HCT116 (cell line): ENCODE measurements around the gene FBP1.

Source experiments
- ATF3 ChIP-seq: IDR thresholded peaks from 2 replicates; pipeline ENCODE4 v1.6.1; 2012
- CTCF ChIP-seq, 3 experiments: fragments of 200-600 bp in 1 of 3; sonication (generic) in 1 of 3; IDR thresholded peaks in 2 of 3; conservative IDR thresholded peaks in 1 of 3; 2 replicates each; pipeline ENCODE4 v1.5.1; 2012 to 2017; ENCODE audit warnings: low read depth in 2 of 3, low read length in 2 of 3, antibody characterized with exemption in 1 of 3, borderline replicate concordance in 1 of 3, control low read depth in 1 of 3, mild to moderate bottlenecking in 1 of 3, mixed read lengths in 1 of 3, mixed run types in 1 of 3, moderate library complexity in 1 of 3; ENCODE audit not compliant: insufficient read depth in 1 of 3
- EGR1 ChIP-seq: IDR thresholded peaks from 2 replicates; pipeline ENCODE4 v1.6.1; 2012; ENCODE audit warnings: low read depth
- EZH2 ChIP-seq: fragments of 200-600 bp; sonication (generic); IDR thresholded peaks from 2 replicates; pipeline ENCODE4 v1.6.1; 2017; ENCODE audit warnings: antibody characterized with exemption, mixed run types
- EZH2phosphoT487 ChIP-seq: fragments of 200-600 bp; IDR thresholded peaks from 2 replicates; pipeline ENCODE4 v1.6.1; 2018; ENCODE audit warnings: antibody characterized with exemption, borderline replicate concordance
- JUND ChIP-seq: IDR thresholded peaks from 2 replicates; pipeline ENCODE4 v1.6.1; 2012
- POLR2AphosphoS5 ChIP-seq: IDR thresholded peaks from 2 replicates; pipeline ENCODE4 v1.6.1; 2011; ENCODE audit warnings: mild to moderate bottlenecking, low read depth, low read length, moderate library complexity
- RAD21 ChIP-seq: IDR thresholded peaks from 2 replicates; pipeline ENCODE4 v1.6.1; 2012; ENCODE audit warnings: low read depth, mild to moderate bottlenecking
- SIN3A ChIP-seq: IDR thresholded peaks from 2 replicates; pipeline ENCODE4 v1.6.1; 2012; ENCODE audit warnings: low read depth
- SP1 ChIP-seq: IDR thresholded peaks from 2 replicates; pipeline ENCODE4 v1.6.1; 2012; ENCODE audit warnings: low read depth
- TF ChIP-seq, protein P1 (sequence below): IDR thresholded peaks from 2 replicates; pipeline ENCODE4 v1.6.1; 2012; ENCODE audit warnings: low read depth
- TF ChIP-seq, protein P2 (sequence below): IDR thresholded peaks from 2 replicates; pipeline ENCODE4 v1.6.1; 2011; ENCODE audit warnings: mild to moderate bottlenecking, low read length, moderate library complexity; ENCODE audit not compliant: insufficient replicate concordance; ENCODE audit errors: extremely low read depth

- no peak for TF ChIP-seq CTCF (IDR thresholded peaks at IDR 0.05 in 2 of 3, conservative IDR thresholded peaks at IDR 0.05 in 1 of 3; ENCODE audit: borderline replicate concordance in 1 of 3, insufficient read depth in 1 of 3, low read depth in 2 of 3, low read length in 2 of 3)
- no peak for TF ChIP-seq EZH2
- no peak for TF ChIP-seq SIN3A
- TF ChIP-seq JUND, result no peak
- TF ChIP-seq POLR2AphosphoS5, result no peak
- TF ChIP-seq RAD21, result no peak
- no peak for TF ChIP-seq EZH2phosphoT487
- TF ChIP-seq ATF3, result no peak
- TF ChIP-seq, protein P1, sequence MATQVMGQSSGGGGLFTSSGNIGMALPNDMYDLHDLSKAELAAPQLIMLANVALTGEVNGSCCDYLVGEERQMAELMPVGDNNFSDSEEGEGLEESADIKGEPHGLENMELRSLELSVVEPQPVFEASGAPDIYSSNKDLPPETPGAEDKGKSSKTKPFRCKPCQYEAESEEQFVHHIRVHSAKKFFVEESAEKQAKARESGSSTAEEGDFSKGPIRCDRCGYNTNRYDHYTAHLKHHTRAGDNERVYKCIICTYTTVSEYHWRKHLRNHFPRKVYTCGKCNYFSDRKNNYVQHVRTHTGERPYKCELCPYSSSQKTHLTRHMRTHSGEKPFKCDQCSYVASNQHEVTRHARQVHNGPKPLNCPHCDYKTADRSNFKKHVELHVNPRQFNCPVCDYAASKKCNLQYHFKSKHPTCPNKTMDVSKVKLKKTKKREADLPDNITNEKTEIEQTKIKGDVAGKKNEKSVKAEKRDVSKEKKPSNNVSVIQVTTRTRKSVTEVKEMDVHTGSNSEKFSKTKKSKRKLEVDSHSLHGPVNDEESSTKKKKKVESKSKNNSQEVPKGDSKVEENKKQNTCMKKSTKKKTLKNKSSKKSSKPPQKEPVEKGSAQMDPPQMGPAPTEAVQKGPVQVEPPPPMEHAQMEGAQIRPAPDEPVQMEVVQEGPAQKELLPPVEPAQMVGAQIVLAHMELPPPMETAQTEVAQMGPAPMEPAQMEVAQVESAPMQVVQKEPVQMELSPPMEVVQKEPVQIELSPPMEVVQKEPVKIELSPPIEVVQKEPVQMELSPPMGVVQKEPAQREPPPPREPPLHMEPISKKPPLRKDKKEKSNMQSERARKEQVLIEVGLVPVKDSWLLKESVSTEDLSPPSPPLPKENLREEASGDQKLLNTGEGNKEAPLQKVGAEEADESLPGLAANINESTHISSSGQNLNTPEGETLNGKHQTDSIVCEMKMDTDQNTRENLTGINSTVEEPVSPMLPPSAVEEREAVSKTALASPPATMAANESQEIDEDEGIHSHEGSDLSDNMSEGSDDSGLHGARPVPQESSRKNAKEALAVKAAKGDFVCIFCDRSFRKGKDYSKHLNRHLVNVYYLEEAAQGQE, result no peak
- no peak for TF ChIP-seq EGR1
- TF ChIP-seq, protein P2, sequence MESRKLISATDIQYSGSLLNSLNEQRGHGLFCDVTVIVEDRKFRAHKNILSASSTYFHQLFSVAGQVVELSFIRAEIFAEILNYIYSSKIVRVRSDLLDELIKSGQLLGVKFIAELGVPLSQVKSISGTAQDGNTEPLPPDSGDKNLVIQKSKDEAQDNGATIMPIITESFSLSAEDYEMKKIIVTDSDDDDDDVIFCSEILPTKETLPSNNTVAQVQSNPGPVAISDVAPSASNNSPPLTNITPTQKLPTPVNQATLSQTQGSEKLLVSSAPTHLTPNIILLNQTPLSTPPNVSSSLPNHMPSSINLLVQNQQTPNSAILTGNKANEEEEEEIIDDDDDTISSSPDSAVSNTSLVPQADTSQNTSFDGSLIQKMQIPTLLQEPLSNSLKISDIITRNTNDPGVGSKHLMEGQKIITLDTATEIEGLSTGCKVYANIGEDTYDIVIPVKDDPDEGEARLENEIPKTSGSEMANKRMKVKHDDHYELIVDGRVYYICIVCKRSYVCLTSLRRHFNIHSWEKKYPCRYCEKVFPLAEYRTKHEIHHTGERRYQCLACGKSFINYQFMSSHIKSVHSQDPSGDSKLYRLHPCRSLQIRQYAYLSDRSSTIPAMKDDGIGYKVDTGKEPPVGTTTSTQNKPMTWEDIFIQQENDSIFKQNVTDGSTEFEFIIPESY, result no peak
- no peak for TF ChIP-seq SP1
Measured at GRCh38 chr9:94624629-94625028, 14.7 kb downstream of the FBP1 start.
